ENCODE data around the gene SSH2.

GRCh38 chr17:29612094-29612403 is 318.0 kb downstream of the SSH2 start:
- TF ChIP-seq TAF1 (conservative IDR thresholded peaks at IDR 0.05): no peak
- TF ChIP-seq CTCF (IDR thresholded peaks at IDR 0.05; ENCODE audit: low read depth, low read length, missing input control): no peak
- no peak for TF ChIP-seq SP1 (IDR thresholded peaks at IDR 0.05)
- no peak for TF ChIP-seq ATF3 (IDR thresholded peaks at IDR 0.05)
- no peak for TF ChIP-seq MAX (IDR thresholded peaks at IDR 0.05)
- TF ChIP-seq RAD21 (IDR thresholded peaks at IDR 0.05): no peak
- TF ChIP-seq GABPA (IDR thresholded peaks at IDR 0.05 in 1 of 2, conservative IDR thresholded peaks at IDR 0.05 in 1 of 2): no peak
- no peak for TF ChIP-seq JUND (IDR thresholded peaks at IDR 0.05)
- TF ChIP-seq HNF4G (IDR thresholded peaks at IDR 0.05): no peak
- no peak for TF ChIP-seq REST (IDR thresholded peaks at IDR 0.05)
- no peak for TF ChIP-seq ZBTB33 (IDR thresholded peaks at IDR 0.05)
- TF ChIP-seq NR2F2 (IDR thresholded peaks at IDR 0.05): no peak
- TF ChIP-seq HNF4A (conservative IDR thresholded peaks at IDR 0.05): no peak
- no peak for TF ChIP-seq YY1 (IDR thresholded peaks at IDR 0.05)
